Ascending aorta (tissue), 2 donors: ENCODE results near the gene ATP6V1E1. TPM values are rescaled to one million over a fixed set of nuclear protein-coding genes. Genes with fewer than 3 reads are reported as not detected.
"Not testable (repeated sequence)": the region's sequence is repeated elsewhere in the genome, so short reads cannot be mapped to it uniquely, and the experiment has no call there.

ENCODE experiments used
- DNase-seq, 2 donors: peaks; one replicate each; pipeline ENCODE4 v3.0.0-alpha.2; 2019; ENCODE audit warnings: low spot score in 2 of 2
- H3K27ac ChIP-seq, 2 donors: fragments of 200-600 bp; sonication (generic); one replicate each; pipeline ENCODE4 v1.5.1; 2016 to 2017; ENCODE audit warnings: mild to moderate bottlenecking in 1 of 2
- H3K27me3 ChIP-seq: fragments of 200-600 bp; sonication (generic); one replicate; pipeline ENCODE4 v1.5.1; 2017
- H3K36me3 ChIP-seq, 2 donors: fragments of 200-600 bp; sonication (generic); one replicate each; pipeline ENCODE4 v1.5.1; 2016
- H3K4me1 ChIP-seq, 2 donors: fragments of 200-600 bp; sonication (generic); one replicate each; pipeline ENCODE4 v1.5.1; 2016 to 2017; ENCODE audit warnings: mild to moderate bottlenecking in 1 of 2
- H3K4me3 ChIP-seq, 2 donors: fragments of 200-600 bp; sonication (generic); one replicate each; pipeline ENCODE4 v1.5.1; 2016 to 2017; ENCODE audit warnings: mild to moderate bottlenecking in 1 of 2
- H3K9me3 ChIP-seq, 2 donors: fragments of 200-600 bp; sonication (generic); one replicate each; pipeline ENCODE4 v1.5.1; 2016
- intact Hi-C: fragments of 100-400 bp; cut with DNase I; formaldehyde crosslinking; loops from one replicate; pipeline ENCODE4 v1.15.1; 2023
- total RNA-seq: library from RNA; depleted of rRNA; stranded (reverse); fragments of >200 nt; gene quantifications from one replicate; pipeline ENCODE4 v1.1.0, GENCODE V29; 2016
- TF ChIP-seq, protein P1 (sequence below), 3 experiments: fragments of 200-600 bp in 2 of 3; fragments of 450-650 bp in 1 of 3; sonication (generic) in 2 of 3; IDR thresholded peaks; one replicate each; pipeline ENCODE4 v1.5.1; 2016 to 2019; ENCODE audit warnings: antibody characterized with exemption in 3 of 3, mild to moderate bottlenecking in 1 of 3, moderate library complexity in 1 of 3

The ATP6V1E1 gene
- total RNA-seq, 1 donor from 2014 or later, result 94.6 TPM

- Histone ChIP-seq H3K27me3 (no peaks in the 10 kb centered on the region), H3K36me3 (no peaks in the 10 kb centered on the region), H3K4me3 (no peak overlapping the region), H3K4me1 (peaks cover 4 to 13% of the 10 kb centered on the region in 2 donors), H3K27ac (no peak overlapping the region), H3K9me3 (no peaks in the 10 kb centered on the region)
- no peak for DNase-seq
- TF ChIP-seq, protein P1, sequence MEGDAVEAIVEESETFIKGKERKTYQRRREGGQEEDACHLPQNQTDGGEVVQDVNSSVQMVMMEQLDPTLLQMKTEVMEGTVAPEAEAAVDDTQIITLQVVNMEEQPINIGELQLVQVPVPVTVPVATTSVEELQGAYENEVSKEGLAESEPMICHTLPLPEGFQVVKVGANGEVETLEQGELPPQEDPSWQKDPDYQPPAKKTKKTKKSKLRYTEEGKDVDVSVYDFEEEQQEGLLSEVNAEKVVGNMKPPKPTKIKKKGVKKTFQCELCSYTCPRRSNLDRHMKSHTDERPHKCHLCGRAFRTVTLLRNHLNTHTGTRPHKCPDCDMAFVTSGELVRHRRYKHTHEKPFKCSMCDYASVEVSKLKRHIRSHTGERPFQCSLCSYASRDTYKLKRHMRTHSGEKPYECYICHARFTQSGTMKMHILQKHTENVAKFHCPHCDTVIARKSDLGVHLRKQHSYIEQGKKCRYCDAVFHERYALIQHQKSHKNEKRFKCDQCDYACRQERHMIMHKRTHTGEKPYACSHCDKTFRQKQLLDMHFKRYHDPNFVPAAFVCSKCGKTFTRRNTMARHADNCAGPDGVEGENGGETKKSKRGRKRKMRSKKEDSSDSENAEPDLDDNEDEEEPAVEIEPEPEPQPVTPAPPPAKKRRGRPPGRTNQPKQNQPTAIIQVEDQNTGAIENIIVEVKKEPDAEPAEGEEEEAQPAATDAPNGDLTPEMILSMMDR (IDR thresholded peaks at IDR 0.05), result no peak
- intact Hi-C loops, result no loop called here
Observed at GRCh38 chr22:17575151-17575550, 53.4 kb downstream of the ATP6V1E1 start.

- H3K4me1 ChIP-seq, result peaks cover 4 to 19% of the 10 kb centered on the region in 2 donors
- no peaks in the 10 kb centered on the region for H3K36me3 ChIP-seq
- TF ChIP-seq, protein P1 (IDR thresholded peaks at IDR 0.05), result no peak
- DNase-seq, result peak in 1 of 2 donors; percentile 90
- no peaks in the 10 kb centered on the region for H3K9me3 ChIP-seq
- intact Hi-C loops, result loop anchor here (5.0 kb wide), 1 partner anchor 56 kb away; the partner anchor contains the start of gene ATP6V1E1
- no peaks in the 10 kb centered on the region for H3K27me3 ChIP-seq
- peak overlapping the region; percentile 27 to 60 for H3K4me3 ChIP-seq
- H3K27ac ChIP-seq, result peak overlapping the region; percentile 61 to 86
Observed at GRCh38 chr22:17570851-17571631, 57.5 kb downstream of the ATP6V1E1 start.

GRCh38 chr22:17569971-17570511 lies 58.5 kb downstream of the ATP6V1E1 start:
- peaks cover 4 to 19% of the 10 kb centered on the region in 2 donors for H3K4me1 ChIP-seq
- H3K36me3 ChIP-seq, result no peaks in the 10 kb centered on the region
- H3K9me3 ChIP-seq, result no peaks in the 10 kb centered on the region
- peak overlapping the region in 1 of 2 donors; percentile 60 for H3K4me3 ChIP-seq
- TF ChIP-seq, protein P1 (IDR thresholded peaks at IDR 0.05), result no peak
- intact Hi-C loops, result loop anchor here (5.0 kb wide), 1 partner anchor 57 kb away; the partner anchor contains the start of gene ATP6V1E1
- peak overlapping the region; percentile 61 for H3K27ac ChIP-seq
- no peak for DNase-seq
- no peaks in the 10 kb centered on the region for H3K27me3 ChIP-seq

DNA sequence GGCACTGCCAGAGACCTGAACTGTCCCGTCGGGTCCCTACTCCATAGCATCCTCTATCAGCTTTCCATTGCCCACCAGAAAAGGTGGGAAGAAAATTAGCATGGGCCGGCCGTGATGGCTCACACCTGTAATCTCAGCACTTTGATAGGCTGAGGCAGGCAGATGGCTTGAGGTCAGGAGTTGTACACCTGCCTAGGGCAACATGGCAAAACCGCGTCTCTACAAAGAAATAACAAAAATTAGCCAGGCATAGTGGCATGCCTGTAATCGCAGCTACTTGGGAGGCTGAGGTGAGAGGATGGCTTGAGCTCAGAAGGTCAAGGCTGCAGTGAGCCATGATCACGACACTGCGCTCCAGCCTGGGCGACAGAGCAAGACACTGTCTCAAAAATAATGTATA lies 61.8 kb downstream of the ATP6V1E1 start:
- TF ChIP-seq, protein P1 (IDR thresholded peaks at IDR 0.05), result no peak
- Histone ChIP-seq H3K4me1 (peaks cover 4 to 22% of the 10 kb centered on the region in 2 donors), H3K36me3 (no peaks in the 10 kb centered on the region), H3K27ac (no peak overlapping the region), H3K9me3 (no peaks in the 10 kb centered on the region), H3K27me3 (no peaks in the 10 kb centered on the region), H3K4me3 (no peak overlapping the region)
- intact Hi-C loops, result no loop called here
- no peak for DNase-seq

GRCh38 chr22:17566016-17566687 lies 62.4 kb downstream of the ATP6V1E1 start:
- H3K27me3 ChIP-seq, H3K4me3 ChIP-seq, H3K9me3 ChIP-seq, DNase-seq, H3K36me3 ChIP-seq, intact Hi-C loops, H3K27ac ChIP-seq: not testable (repeated sequence)
- peaks cover 4 to 16% of the 10 kb centered on the region in 2 donors for H3K4me1 ChIP-seq
